Vagina (tissue), 2 donors: Measurements from ENCODE around the gene ISCA1. TPM values are rescaled to one million over a fixed set of nuclear protein-coding genes. Genes with fewer than 3 reads are reported as not detected.
"Not testable (repeated sequence)": the region's sequence is repeated elsewhere in the genome, so short reads cannot be mapped to it uniquely, and the experiment has no call there.

Experiments used
- DNase-seq, 2 donors: peaks; one replicate each; pipeline ENCODE4 v3.0.0-alpha.2; 2017; ENCODE audit errors: extremely low spot score in 2 of 2
- H3K27ac ChIP-seq: fragments of 200-600 bp; sonication (generic); one replicate; pipeline ENCODE4 v1.5.1; 2019
- H3K27me3 ChIP-seq: fragments of 200-600 bp; sonication (generic); one replicate; pipeline ENCODE4 v1.5.1; 2019
- H3K36me3 ChIP-seq, 2 donors: fragments of 200-600 bp; sonication (generic); one replicate each; pipeline ENCODE4 v1.5.1; 2017 to 2019
- H3K4me1 ChIP-seq: fragments of 200-600 bp; sonication (generic); one replicate; pipeline ENCODE4 v1.5.1; 2019
- H3K4me3 ChIP-seq, 2 donors: fragments of 200-600 bp; sonication (generic); 1 replicate in 1 of 2; 2 replicates in 1 of 2; pipeline ENCODE4 v1.5.1; 2016 to 2019
- H3K9me3 ChIP-seq: fragments of 200-600 bp; sonication (generic); one replicate; pipeline ENCODE4 v1.5.1; 2019
- POLR2A ChIP-seq, 2 donors: fragments of 450-650 bp; IDR thresholded peaks; one replicate each; pipeline ENCODE4 v1.6.1; 2017; ENCODE audit warnings: antibody characterized with exemption in 2 of 2, mild to moderate bottlenecking in 2 of 2, moderate library complexity in 2 of 2
- POLR2AphosphoS5 ChIP-seq, 2 donors: sonication (generic); formaldehyde crosslinking; IDR thresholded peaks; one replicate each; pipeline ENCODE4 v1.9.0; 2017; ENCODE audit warnings: antibody characterized with exemption in 2 of 2, mild to moderate bottlenecking in 2 of 2, low read depth in 1 of 2; ENCODE audit not compliant: insufficient read depth in 1 of 2
- intact Hi-C: fragments of 100-400 bp; cut with DNase I; formaldehyde crosslinking; loops from one replicate; pipeline ENCODE4 v1.15.1; 2023
- total RNA-seq: library from RNA; depleted of rRNA; stranded (reverse); fragments of >200 nt; gene quantifications from one replicate; pipeline ENCODE4 v1.2.3, GENCODE V29; 2016
- TF ChIP-seq, protein P1 (sequence below), 3 experiments: fragments of 450-650 bp in 2 of 3; fragments of 200-600 bp in 1 of 3; sonication (generic) in 1 of 3; IDR thresholded peaks; one replicate each; pipeline ENCODE4 v1.5.1; 2017 to 2019; ENCODE audit warnings: antibody characterized with exemption in 3 of 3, mild to moderate bottlenecking in 2 of 3, moderate library complexity in 2 of 3

The ISCA1 gene
- total RNA-seq, 1 donor from 2014 or later, result 20.4 TPM

DNA sequence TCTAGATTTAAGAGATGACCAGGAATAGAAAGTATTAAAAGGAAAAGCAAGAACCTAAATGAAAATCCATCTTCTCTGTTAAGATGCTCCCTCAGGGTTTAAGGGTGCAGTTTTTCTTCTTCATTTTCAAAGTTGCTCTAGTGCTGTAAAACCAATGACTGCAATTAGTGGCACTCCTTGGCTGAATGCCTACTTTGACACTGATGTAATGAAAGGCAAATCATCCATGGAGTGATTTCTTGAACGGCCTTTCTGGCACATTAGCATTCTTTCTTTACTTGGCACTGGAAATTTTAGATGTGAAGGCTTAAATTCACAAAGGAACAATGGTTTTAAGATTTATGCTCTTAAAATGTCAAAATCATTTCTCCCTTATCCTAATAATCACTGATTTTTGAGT, 19.3 kb upstream of the ISCA1 start:
- Histone ChIP-seq H3K4me1 (no peaks in the 10 kb centered on the region), H3K27ac (no peak overlapping the region), H3K36me3 (peaks cover 0 to 93% of the 10 kb centered on the region in 2 donors), H3K4me3 (no peak overlapping the region), H3K27me3 (no peaks in the 10 kb centered on the region), H3K9me3 (no peaks in the 10 kb centered on the region)
- intact Hi-C loops, result no loop called here
- no peak for DNase-seq
- no peak for TF ChIP-seq POLR2A (IDR thresholded peaks at IDR 0.05)
- TF ChIP-seq, protein P1, sequence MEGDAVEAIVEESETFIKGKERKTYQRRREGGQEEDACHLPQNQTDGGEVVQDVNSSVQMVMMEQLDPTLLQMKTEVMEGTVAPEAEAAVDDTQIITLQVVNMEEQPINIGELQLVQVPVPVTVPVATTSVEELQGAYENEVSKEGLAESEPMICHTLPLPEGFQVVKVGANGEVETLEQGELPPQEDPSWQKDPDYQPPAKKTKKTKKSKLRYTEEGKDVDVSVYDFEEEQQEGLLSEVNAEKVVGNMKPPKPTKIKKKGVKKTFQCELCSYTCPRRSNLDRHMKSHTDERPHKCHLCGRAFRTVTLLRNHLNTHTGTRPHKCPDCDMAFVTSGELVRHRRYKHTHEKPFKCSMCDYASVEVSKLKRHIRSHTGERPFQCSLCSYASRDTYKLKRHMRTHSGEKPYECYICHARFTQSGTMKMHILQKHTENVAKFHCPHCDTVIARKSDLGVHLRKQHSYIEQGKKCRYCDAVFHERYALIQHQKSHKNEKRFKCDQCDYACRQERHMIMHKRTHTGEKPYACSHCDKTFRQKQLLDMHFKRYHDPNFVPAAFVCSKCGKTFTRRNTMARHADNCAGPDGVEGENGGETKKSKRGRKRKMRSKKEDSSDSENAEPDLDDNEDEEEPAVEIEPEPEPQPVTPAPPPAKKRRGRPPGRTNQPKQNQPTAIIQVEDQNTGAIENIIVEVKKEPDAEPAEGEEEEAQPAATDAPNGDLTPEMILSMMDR (IDR thresholded peaks at IDR 0.05), result no peak
- no peak for TF ChIP-seq POLR2AphosphoS5 (IDR thresholded peaks at IDR 0.05; ENCODE audit: insufficient read depth in 1 of 2, low read depth in 1 of 2)

DNA sequence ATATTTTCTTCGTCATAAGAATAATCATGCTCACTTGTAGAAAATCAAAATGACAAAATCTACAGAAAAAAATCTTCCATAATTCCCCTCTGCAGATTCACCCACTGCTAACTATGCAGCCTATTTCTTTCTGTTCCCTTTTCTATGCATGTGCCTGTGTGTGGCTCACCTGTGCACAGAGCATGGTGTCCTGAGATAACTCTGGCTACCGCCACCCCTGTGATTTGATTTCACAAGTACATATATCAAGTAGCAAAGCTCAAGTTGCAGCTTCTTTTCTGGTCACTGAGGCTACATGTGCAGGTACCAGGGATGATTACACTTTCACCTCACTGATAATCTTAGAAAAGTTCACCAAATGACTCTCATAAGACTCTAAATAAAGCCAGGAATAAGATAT, 18.4 kb upstream of the ISCA1 start:
- Histone ChIP-seq H3K27ac (no peak overlapping the region), H3K27me3 (no peaks in the 10 kb centered on the region), H3K4me3 (no peak overlapping the region), H3K36me3 (peaks cover 0 to 88% of the 10 kb centered on the region in 2 donors), H3K9me3 (no peaks in the 10 kb centered on the region), H3K4me1 (no peaks in the 10 kb centered on the region)
- intact Hi-C loops, result no loop called here
- DNase-seq, result no peak
- no peak for TF ChIP-seq POLR2A (IDR thresholded peaks at IDR 0.05)
- TF ChIP-seq POLR2AphosphoS5 (IDR thresholded peaks at IDR 0.05; ENCODE audit: insufficient read depth in 1 of 2, low read depth in 1 of 2), result no peak
- TF ChIP-seq, protein P1 (IDR thresholded peaks at IDR 0.05), result no peak

DNA sequence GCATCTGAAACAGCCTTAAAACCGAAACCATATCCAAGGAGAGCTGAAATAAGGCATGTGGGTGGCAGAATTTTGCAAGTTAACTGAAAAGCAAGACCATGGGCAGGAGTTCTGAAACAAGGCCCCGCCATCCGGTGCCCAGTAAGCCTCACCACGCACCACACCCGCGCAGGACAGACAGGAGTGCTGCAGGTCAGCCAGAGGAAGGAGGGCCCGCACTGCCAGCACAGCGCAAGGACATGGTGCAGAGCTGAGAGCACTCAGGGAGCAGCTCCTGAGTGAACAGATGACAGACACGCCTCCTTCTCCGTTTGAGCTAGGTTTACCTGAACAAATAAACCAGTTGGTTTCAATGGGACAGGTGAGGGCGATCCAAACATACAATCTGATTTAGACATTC, 16.5 kb upstream of the ISCA1 start:
- DNase-seq, result no peak
- TF ChIP-seq POLR2A (IDR thresholded peaks at IDR 0.05) (no peak), POLR2AphosphoS5 (IDR thresholded peaks at IDR 0.05; ENCODE audit: insufficient read depth in 1 of 2, low read depth in 1 of 2) (no peak)
- TF ChIP-seq, protein P1 (IDR thresholded peaks at IDR 0.05), result no peak
- Histone ChIP-seq H3K27me3 (no peaks in the 10 kb centered on the region), H3K4me1 (no peaks in the 10 kb centered on the region), H3K36me3 (peaks cover 0 to 72% of the 10 kb centered on the region in 2 donors), H3K4me3 (no peak overlapping the region), H3K27ac (no peak overlapping the region), H3K9me3 (no peaks in the 10 kb centered on the region)
- intact Hi-C loops, result no loop called here

DNA sequence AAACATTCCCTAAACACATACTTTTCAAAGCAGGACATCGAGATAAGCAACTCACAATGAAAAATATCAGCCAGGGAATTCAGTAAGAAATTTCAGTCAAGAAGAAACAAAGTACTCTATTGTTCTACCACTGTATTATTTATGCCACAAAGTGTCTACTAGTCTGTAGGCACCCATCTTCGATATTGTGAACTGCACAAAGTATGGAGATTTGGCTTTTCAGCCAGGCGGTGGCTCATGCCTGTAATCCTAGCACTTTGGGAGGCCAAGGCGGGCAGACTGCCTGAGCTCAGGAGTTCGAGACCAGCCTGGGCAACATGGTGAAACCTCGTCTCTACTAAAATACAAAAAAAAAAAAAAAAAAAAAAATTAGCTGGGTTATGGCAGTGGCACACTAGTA, 8.0 kb upstream of the ISCA1 start:
- DNase-seq, H3K27me3 ChIP-seq, H3K27ac ChIP-seq, intact Hi-C loops, H3K36me3 ChIP-seq, H3K4me1 ChIP-seq, H3K9me3 ChIP-seq, H3K4me3 ChIP-seq: not testable (repeated sequence)

DNA sequence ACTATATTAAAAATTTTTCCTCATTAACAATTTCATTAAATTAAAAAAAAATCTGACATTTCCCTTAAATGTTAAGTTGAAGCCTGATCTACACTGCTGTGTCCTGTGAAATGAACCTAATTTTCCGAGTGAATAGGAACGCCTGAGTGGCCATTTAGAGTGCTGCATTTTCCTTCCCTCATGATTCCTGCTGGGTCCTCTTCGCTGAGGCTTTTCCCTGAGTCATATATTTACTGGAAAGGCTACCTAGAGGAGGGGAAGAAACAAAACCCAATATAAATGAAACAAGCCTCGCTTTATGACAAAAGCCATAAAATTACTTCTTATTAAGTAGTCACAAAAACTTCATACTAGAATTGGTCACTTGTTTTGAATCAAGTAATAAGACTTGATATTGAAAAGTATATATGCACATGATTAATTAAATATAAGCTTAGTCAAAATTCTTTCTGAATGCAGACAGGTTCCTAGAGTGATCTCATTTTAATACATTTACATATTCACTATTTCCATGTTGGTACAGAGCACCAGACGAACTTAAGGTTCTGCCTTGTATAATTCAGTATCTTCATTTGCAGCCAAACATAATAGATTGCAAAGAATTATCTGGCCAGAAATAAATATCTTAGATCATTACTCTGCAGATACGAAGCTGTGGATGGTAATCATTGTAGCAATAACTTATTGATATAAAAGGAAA, 6.3 kb upstream of the ISCA1 start:
- no peak overlapping the region for H3K27ac ChIP-seq
- intact Hi-C loops, result no loop called here
- H3K4me1 ChIP-seq, result no peaks in the 10 kb centered on the region
- no peaks in the 10 kb centered on the region for H3K36me3 ChIP-seq
- H3K27me3 ChIP-seq, result no peaks in the 10 kb centered on the region
- DNase-seq, result no peak
- H3K9me3 ChIP-seq, result no peaks in the 10 kb centered on the region
- no peak for TF ChIP-seq POLR2A (IDR thresholded peaks at IDR 0.05)
- TF ChIP-seq POLR2AphosphoS5 (IDR thresholded peaks at IDR 0.05; ENCODE audit: insufficient read depth in 1 of 2, low read depth in 1 of 2), result no peak
- TF ChIP-seq, protein P1 (IDR thresholded peaks at IDR 0.05), result no peak
- H3K4me3 ChIP-seq, result no peak overlapping the region
